ENCODE measurements around the gene GRAMD1B.
"Not testable (repeated sequence)": the region's sequence is repeated elsewhere in the genome, so short reads cannot be mapped to it uniquely, and the experiment has no call there.

Gene GRAMD1B

DNA sequence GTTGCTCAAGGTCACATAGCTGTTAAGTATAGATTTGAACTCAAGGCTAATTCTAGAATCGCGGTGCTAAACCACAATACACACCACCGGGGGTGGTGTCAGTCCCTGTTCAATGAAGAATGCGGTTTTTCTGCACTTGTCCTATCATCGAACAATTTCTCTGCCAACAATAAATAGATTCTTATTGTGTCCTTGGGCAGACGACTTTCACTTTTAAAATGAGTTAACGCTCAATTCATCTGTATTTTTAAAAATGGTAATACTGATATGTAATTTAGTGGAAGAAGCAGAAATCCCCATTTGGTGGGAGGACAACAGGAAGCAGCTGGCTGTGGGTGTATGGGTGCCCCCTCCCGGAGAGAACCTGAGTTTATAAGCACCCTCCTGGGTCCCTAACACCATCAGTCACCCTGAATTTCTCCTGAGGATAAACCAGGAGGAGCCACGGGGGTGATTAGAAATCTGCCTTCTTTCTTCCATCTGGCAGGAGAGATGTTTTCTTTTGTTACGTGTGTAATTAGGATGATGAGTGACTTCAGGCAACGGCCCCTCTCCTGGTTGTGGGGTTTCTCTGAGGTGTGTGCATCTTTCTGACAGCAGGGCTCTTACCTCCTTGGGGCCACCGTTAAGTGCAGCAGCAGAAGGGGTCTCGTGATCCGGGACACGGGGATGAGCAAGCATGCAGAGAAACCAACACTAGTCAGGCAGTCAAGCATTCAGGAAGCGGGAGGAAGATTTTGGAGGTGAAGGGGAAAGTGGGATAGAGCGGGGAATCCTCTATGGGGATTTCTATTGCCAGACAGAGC, 87.7 kb downstream of the GRAMD1B start:
- Histone ChIP-seq H3K4me2 (ENCODE audit: low read depth, low read length, poor library complexity, severe bottlenecking) (peak overlapping the region; percentile 30), H4K20me1 (ENCODE audit: insufficient read depth, low read length, poor library complexity, severe bottlenecking) (no peaks in the 10 kb centered on the region), H3K4me1 (ENCODE audit: insufficient read depth, low read length, poor library complexity, severe bottlenecking) (peaks cover 12% of the 10 kb centered on the region), H3K9ac (ENCODE audit: low read depth, low read length, poor library complexity, severe bottlenecking) (no peak overlapping the region), H3K27me3 (ENCODE audit: insufficient read depth, low read length, poor library complexity, severe bottlenecking) (no peaks in the 10 kb centered on the region), H3K9me2 (replicated peaks; ENCODE audit: low read depth, low read length) (no peaks in the 10 kb centered on the region), H3K79me2 (ENCODE audit: insufficient read depth, low read length) (peaks cover 33% of the 10 kb centered on the region; the same call in 1 of the 2 replicates), H3F3A (ENCODE audit: low read depth) (no peaks in the 10 kb centered on the region), H3K4me3 (ENCODE audit: low read length, poor library complexity, severe bottlenecking) (no peak overlapping the region), H3K9me3 (ENCODE audit: insufficient read depth, low read depth, low read length) (peaks cover 4% of the 10 kb centered on the region; the same call in 1 of the 2 replicates), H3K36me3 (ENCODE audit: insufficient read depth, low read length) (no peaks in the 10 kb centered on the region), H2AFZ (ENCODE audit: low read length) (no peak overlapping the region)
- TF ChIP-seq EZH2phosphoT487 (IDR thresholded peaks at IDR 0.05; ENCODE audit: borderline replicate concordance), result no peak

DNA sequence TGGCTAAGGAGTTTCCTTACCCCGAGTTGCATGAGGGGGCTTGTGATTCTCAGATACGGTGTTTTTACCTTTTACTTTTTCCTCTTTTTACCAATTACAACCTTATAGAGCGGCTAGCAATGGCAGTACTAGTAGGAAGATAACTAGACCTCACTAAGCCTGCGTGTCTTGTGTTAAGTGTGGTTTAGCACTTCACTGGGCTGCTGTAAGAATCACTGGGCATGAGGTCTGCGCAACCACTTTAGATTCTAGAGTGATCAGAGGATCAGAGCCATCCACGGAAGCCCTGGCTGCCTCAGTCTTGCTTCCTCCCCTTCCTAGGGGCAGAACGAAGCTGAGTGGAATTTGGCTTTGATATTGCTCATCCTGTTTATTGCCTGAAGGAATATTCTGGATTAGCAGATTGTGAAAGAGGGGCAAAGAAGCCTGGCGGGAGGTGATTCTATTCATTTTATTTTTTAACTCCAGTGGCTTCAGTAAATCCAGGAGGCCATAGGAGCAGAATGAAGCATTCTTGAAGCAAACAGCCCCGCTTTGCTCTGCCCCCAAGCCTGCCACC, 88.5 kb downstream of the GRAMD1B start:
- H3K9me2 ChIP-seq (replicated peaks; ENCODE audit: low read depth, low read length), result no peaks in the 10 kb centered on the region
- TF ChIP-seq EZH2phosphoT487 (IDR thresholded peaks at IDR 0.05; ENCODE audit: borderline replicate concordance), result no peak
- H3K79me2 ChIP-seq (ENCODE audit: insufficient read depth, low read length), result peaks cover 33% of the 10 kb centered on the region; the same call in 1 of the 2 replicates
- no peaks in the 10 kb centered on the region for H3F3A ChIP-seq (ENCODE audit: low read depth)
- H3K9me3 ChIP-seq (ENCODE audit: insufficient read depth, low read depth, low read length), result peaks cover 4% of the 10 kb centered on the region; the same call in 1 of the 2 replicates
- H3K36me3 ChIP-seq (ENCODE audit: insufficient read depth, low read length), result no peaks in the 10 kb centered on the region
- no peak overlapping the region for H2AFZ ChIP-seq (ENCODE audit: low read length)
- no peaks in the 10 kb centered on the region for H4K20me1 ChIP-seq (ENCODE audit: insufficient read depth, low read length, poor library complexity, severe bottlenecking)
- no peak overlapping the region for H3K4me2 ChIP-seq (ENCODE audit: low read depth, low read length, poor library complexity, severe bottlenecking)
- H3K4me3 ChIP-seq (ENCODE audit: low read length, poor library complexity, severe bottlenecking), result no peak overlapping the region
- no peak overlapping the region for H3K9ac ChIP-seq (ENCODE audit: low read depth, low read length, poor library complexity, severe bottlenecking)
- no peaks in the 10 kb centered on the region for H3K27me3 ChIP-seq (ENCODE audit: insufficient read depth, low read length, poor library complexity, severe bottlenecking)
- peaks cover 12% of the 10 kb centered on the region for H3K4me1 ChIP-seq (ENCODE audit: insufficient read depth, low read length, poor library complexity, severe bottlenecking)

DNA sequence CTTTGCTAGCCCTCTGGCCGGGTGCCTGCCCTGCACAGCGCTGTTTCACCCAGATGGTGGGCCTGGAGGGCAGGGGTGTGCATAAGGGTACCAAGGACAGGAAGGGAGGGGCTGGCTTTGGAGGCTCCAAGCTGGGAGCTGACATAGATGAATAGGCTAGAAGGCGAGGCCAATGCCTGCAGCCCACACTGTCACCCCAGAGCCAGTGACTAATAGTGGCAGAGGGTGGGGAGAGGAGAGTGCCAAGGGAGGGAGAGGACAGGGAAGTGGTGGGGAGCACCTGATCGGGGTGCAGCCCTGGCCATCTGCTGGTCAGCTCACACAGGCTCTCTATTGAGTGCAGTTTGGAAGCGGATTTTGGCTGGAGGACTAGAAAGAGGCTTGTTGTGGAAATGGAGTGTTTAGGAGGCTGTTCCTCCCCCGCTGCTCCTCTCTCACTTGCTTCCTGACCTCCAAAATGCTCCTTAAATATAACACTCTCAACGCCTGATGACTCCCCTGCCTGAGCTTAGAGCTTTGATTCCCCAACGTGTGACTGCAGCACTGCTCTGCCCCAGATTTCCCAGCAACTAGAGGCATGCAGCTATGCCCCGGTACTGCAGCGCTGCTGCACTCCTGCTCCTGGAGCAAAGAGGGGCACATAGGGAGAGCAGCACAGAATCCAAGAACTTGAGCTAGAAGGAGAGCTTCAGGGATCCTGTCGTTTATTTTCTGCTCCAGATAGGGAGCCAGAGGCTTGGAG, 89.2 kb downstream of the GRAMD1B start:
- H3K27me3 ChIP-seq (ENCODE audit: insufficient read depth, low read length, poor library complexity, severe bottlenecking), result no peaks in the 10 kb centered on the region
- H3K4me2 ChIP-seq (ENCODE audit: low read depth, low read length, poor library complexity, severe bottlenecking), result no peak overlapping the region
- peaks cover 4% of the 10 kb centered on the region; the same call in 1 of the 2 replicates for H3K9me3 ChIP-seq (ENCODE audit: insufficient read depth, low read depth, low read length)
- no peak overlapping the region for H3K9ac ChIP-seq (ENCODE audit: low read depth, low read length, poor library complexity, severe bottlenecking)
- H3K4me3 ChIP-seq (ENCODE audit: low read length, poor library complexity, severe bottlenecking), result no peak overlapping the region
- H3F3A ChIP-seq (ENCODE audit: low read depth), result no peaks in the 10 kb centered on the region
- no peak for TF ChIP-seq EZH2phosphoT487 (IDR thresholded peaks at IDR 0.05; ENCODE audit: borderline replicate concordance)
- TF ChIP-seq, protein P1, sequence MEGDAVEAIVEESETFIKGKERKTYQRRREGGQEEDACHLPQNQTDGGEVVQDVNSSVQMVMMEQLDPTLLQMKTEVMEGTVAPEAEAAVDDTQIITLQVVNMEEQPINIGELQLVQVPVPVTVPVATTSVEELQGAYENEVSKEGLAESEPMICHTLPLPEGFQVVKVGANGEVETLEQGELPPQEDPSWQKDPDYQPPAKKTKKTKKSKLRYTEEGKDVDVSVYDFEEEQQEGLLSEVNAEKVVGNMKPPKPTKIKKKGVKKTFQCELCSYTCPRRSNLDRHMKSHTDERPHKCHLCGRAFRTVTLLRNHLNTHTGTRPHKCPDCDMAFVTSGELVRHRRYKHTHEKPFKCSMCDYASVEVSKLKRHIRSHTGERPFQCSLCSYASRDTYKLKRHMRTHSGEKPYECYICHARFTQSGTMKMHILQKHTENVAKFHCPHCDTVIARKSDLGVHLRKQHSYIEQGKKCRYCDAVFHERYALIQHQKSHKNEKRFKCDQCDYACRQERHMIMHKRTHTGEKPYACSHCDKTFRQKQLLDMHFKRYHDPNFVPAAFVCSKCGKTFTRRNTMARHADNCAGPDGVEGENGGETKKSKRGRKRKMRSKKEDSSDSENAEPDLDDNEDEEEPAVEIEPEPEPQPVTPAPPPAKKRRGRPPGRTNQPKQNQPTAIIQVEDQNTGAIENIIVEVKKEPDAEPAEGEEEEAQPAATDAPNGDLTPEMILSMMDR (conservative IDR thresholded peaks at IDR 0.05; ENCODE audit: low read length), result no peak
- H3K36me3 ChIP-seq (ENCODE audit: insufficient read depth, low read length), result no peaks in the 10 kb centered on the region
- no peak overlapping the region for H2AFZ ChIP-seq (ENCODE audit: low read length)
- H3K4me1 ChIP-seq (ENCODE audit: insufficient read depth, low read length, poor library complexity, severe bottlenecking), result peaks cover 12% of the 10 kb centered on the region
- H3K79me2 ChIP-seq (ENCODE audit: insufficient read depth, low read length), result peaks cover 29% of the 10 kb centered on the region; the same call in 1 of the 2 replicates
- no peaks in the 10 kb centered on the region for H3K9me2 ChIP-seq (replicated peaks; ENCODE audit: low read depth, low read length)
- H4K20me1 ChIP-seq (ENCODE audit: insufficient read depth, low read length, poor library complexity, severe bottlenecking), result no peaks in the 10 kb centered on the region

DNA sequence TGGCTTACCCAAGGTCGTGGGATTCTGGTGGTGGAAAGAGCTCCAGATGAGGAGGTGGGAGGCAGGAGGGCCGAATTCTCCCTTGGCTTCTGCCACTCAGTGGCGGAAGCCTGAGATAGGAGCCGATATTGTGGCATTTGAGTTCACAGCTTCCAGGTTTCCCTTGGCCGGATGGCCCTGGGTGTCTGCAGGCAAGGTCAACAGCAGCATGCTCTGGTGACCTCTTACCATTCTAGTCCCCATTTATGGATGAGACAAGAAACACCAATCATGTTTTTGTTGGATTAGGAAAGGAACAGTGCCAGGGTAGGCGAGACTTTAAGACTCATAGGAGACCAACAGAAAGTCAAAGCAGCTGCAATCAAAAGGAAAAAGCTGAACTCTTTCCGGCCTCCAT, 89.7 kb downstream of the GRAMD1B start:
- no peaks in the 10 kb centered on the region for H4K20me1 ChIP-seq (ENCODE audit: insufficient read depth, low read length, poor library complexity, severe bottlenecking)
- H3K4me3 ChIP-seq (ENCODE audit: low read length, poor library complexity, severe bottlenecking), result no peak overlapping the region
- no peaks in the 10 kb centered on the region for H3K9me2 ChIP-seq (replicated peaks; ENCODE audit: low read depth, low read length)
- peaks cover 29% of the 10 kb centered on the region; the same call in 1 of the 2 replicates for H3K79me2 ChIP-seq (ENCODE audit: insufficient read depth, low read length)
- no peaks in the 10 kb centered on the region for H3K27me3 ChIP-seq (ENCODE audit: insufficient read depth, low read length, poor library complexity, severe bottlenecking)
- H3K9ac ChIP-seq (ENCODE audit: low read depth, low read length, poor library complexity, severe bottlenecking), result no peak overlapping the region
- TF ChIP-seq, protein P1 (conservative IDR thresholded peaks at IDR 0.05; ENCODE audit: low read length), result no peak
- no peak for TF ChIP-seq EZH2phosphoT487 (IDR thresholded peaks at IDR 0.05; ENCODE audit: borderline replicate concordance)
- no peak overlapping the region for H2AFZ ChIP-seq (ENCODE audit: low read length)
- no peaks in the 10 kb centered on the region for H3F3A ChIP-seq (ENCODE audit: low read depth)
- peaks cover 12% of the 10 kb centered on the region for H3K4me1 ChIP-seq (ENCODE audit: insufficient read depth, low read length, poor library complexity, severe bottlenecking)
- peaks cover 4% of the 10 kb centered on the region; the same call in 1 of the 2 replicates for H3K9me3 ChIP-seq (ENCODE audit: insufficient read depth, low read depth, low read length)
- H3K4me2 ChIP-seq (ENCODE audit: low read depth, low read length, poor library complexity, severe bottlenecking), result no peak overlapping the region
- no peaks in the 10 kb centered on the region for H3K36me3 ChIP-seq (ENCODE audit: insufficient read depth, low read length)

DNA sequence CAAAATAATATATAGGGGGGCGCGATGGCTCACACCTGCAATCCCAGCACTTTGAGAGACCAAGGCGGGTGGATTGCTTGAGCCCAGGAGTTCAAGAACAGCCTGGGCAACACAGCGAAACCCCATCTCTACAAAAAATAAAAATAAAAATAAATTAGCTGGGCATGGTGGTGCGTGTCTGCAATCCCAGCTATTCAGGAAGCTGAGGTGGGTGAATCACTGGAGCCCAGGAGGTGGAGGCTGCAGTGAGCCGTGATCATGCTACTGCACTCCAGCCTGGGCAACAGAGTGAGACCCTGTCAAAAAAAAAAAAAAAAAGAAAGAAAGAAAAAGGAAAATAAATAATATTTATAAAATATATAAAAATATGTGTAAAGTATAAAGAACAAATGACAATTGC, 90.4 kb downstream of the GRAMD1B start:
- not testable (repeated sequence) for H3K9ac ChIP-seq (ENCODE audit: low read depth, low read length, poor library complexity, severe bottlenecking); H3K27me3 ChIP-seq (ENCODE audit: insufficient read depth, low read length, poor library complexity, severe bottlenecking); H3K9me3 ChIP-seq (ENCODE audit: insufficient read depth, low read depth, low read length); H4K20me1 ChIP-seq (ENCODE audit: insufficient read depth, low read length, poor library complexity, severe bottlenecking); H3F3A ChIP-seq (ENCODE audit: low read depth); H3K4me2 ChIP-seq (ENCODE audit: low read depth, low read length, poor library complexity, severe bottlenecking); H3K9me2 ChIP-seq (replicated peaks; ENCODE audit: low read depth, low read length); H3K4me3 ChIP-seq (ENCODE audit: low read length, poor library complexity, severe bottlenecking); H3K36me3 ChIP-seq (ENCODE audit: insufficient read depth, low read length); H2AFZ ChIP-seq (ENCODE audit: low read length)
- Histone ChIP-seq H3K79me2 (ENCODE audit: insufficient read depth, low read length) (peaks cover 29% of the 10 kb centered on the region; the same call in 1 of the 2 replicates), H3K4me1 (ENCODE audit: insufficient read depth, low read length, poor library complexity, severe bottlenecking) (peaks cover 12% of the 10 kb centered on the region)

All from Loucy (cell line).